Endodermal cell (in vitro differentiated cells): ENCODE results near the gene CLSTN3. TPM values are rescaled to one million over a fixed set of nuclear protein-coding genes. Genes with fewer than 3 reads are reported as not detected.

Experiments
- DNase-seq: peaks from one replicate; pipeline ENCODE4 v3.0.0-alpha.2; 2017
- H3K27ac ChIP-seq: 2 replicates; pipeline ENCODE4 v1.5.1; 2013; ENCODE audit warnings: mild to moderate bottlenecking, low read depth, low read length, moderate library complexity
- H3K27me3 ChIP-seq: 2 replicates; pipeline ENCODE4 v1.6.1; 2013; ENCODE audit warnings: mild to moderate bottlenecking, low read length, moderate library complexity; ENCODE audit not compliant: insufficient read depth, control insufficient read depth, poor library complexity, severe bottlenecking
- H3K36me3 ChIP-seq: 2 replicates; pipeline ENCODE4 v1.7.0; 2013; ENCODE audit warnings: mild to moderate bottlenecking, low read length, moderate library complexity; ENCODE audit not compliant: control insufficient read depth, insufficient read depth
- H3K4me1 ChIP-seq: one replicate; pipeline ENCODE4 v1.7.0; 2013; ENCODE audit warnings: low read length; ENCODE audit not compliant: control insufficient read depth, insufficient read depth
- H3K4me3 ChIP-seq: 2 replicates; pipeline ENCODE4 v1.5.1; 2013; ENCODE audit warnings: mild to moderate bottlenecking, low read length, moderate library complexity
- H3K9ac ChIP-seq: 2 replicates; pipeline ENCODE4 v1.6.1; 2013; ENCODE audit warnings: mild to moderate bottlenecking, low read length, moderate library complexity; ENCODE audit not compliant: poor library complexity, severe bottlenecking; ENCODE audit errors: extremely low read depth
- H3K9me3 ChIP-seq: 2 replicates; pipeline ENCODE4 v1.6.1; 2013; ENCODE audit warnings: mild to moderate bottlenecking, low read length, moderate library complexity; ENCODE audit not compliant: control insufficient read depth
- H3K27ac Mint-ChIP-seq: 2 replicates; pipeline ENCODE4 v1.8.0; 2020; ENCODE audit warnings: mixed read lengths
- H3K27me3 Mint-ChIP-seq: 2 replicates; pipeline ENCODE4 v1.8.0; 2021; ENCODE audit warnings: mild to moderate bottlenecking, mixed read lengths; ENCODE audit not compliant: insufficient read depth
- H3K36me3 Mint-ChIP-seq: 2 replicates; pipeline ENCODE4 v1.8.0; 2020; ENCODE audit warnings: low read depth, mixed read lengths
- H3K4me1 Mint-ChIP-seq: 2 replicates; pipeline ENCODE4 v1.8.0; 2020; ENCODE audit warnings: mixed read lengths
- H3K4me3 Mint-ChIP-seq: 2 replicates; pipeline ENCODE4 v1.8.0; 2020; ENCODE audit warnings: mild to moderate bottlenecking, moderate library complexity, mixed read lengths
- H3K9me3 Mint-ChIP-seq: 2 replicates; pipeline ENCODE4 v1.8.0; 2020; ENCODE audit warnings: mild to moderate bottlenecking, mixed read lengths
- WGBS, 2 experiments: methylation state at CpG; one replicate each; pipeline versions ENCODE4 v1.1.5 to v1.1.7; 2013; ENCODE audit warnings: missing lambda C conversion rate in 2 of 2, mixed read lengths in 1 of 2; ENCODE audit not compliant: insufficient coverage in 1 of 2, insufficient read length in 1 of 2; 5-methylcytosine and 5-hydroxymethylcytosine counted together
- total RNA-seq, 2 donors: library from RNA; stranded (reverse); fragmentation: NEBNext Ultra II Directional in 1 of 2; extraction: Animal tissue kit (Norgen Biotek cat#: 25700) in 1 of 2; gene quantifications; 2 replicates in 1 of 2; 3 replicates in 1 of 2; pipeline ENCODE4 v1.2.1, GENCODE V29; 2021
- TF ChIP-seq, protein P1 (sequence below): fragments of 200-600 bp; sonication (generic); conservative IDR thresholded peaks from 2 replicates; pipeline ENCODE4 v1.5.0; 2021; ENCODE audit warnings: antibody characterized with exemption, mild to moderate bottlenecking

CLSTN3 gene
- total RNA-seq, 2 donors from 2014 or later: 69.7 to 135 TPM

- H3K4me3 Mint-ChIP-seq: no peak overlapping the region
- peaks cover 7% of the 10 kb centered on the region for H3K36me3 Mint-ChIP-seq
- no peaks in the 10 kb centered on the region for H3K9me3 Mint-ChIP-seq
- Histone ChIP-seq H3K9me3 (no peaks in the 10 kb centered on the region), H3K27ac (no peak overlapping the region), H3K4me3 (no peak overlapping the region), H3K4me1 (no peaks in the 10 kb centered on the region), H3K27me3 (peaks cover 23% of the 10 kb centered on the region), H3K36me3 (no peaks in the 10 kb centered on the region), H3K9ac (no peak overlapping the region)
- TF ChIP-seq, protein P1, sequence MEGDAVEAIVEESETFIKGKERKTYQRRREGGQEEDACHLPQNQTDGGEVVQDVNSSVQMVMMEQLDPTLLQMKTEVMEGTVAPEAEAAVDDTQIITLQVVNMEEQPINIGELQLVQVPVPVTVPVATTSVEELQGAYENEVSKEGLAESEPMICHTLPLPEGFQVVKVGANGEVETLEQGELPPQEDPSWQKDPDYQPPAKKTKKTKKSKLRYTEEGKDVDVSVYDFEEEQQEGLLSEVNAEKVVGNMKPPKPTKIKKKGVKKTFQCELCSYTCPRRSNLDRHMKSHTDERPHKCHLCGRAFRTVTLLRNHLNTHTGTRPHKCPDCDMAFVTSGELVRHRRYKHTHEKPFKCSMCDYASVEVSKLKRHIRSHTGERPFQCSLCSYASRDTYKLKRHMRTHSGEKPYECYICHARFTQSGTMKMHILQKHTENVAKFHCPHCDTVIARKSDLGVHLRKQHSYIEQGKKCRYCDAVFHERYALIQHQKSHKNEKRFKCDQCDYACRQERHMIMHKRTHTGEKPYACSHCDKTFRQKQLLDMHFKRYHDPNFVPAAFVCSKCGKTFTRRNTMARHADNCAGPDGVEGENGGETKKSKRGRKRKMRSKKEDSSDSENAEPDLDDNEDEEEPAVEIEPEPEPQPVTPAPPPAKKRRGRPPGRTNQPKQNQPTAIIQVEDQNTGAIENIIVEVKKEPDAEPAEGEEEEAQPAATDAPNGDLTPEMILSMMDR: peak; percentile 100
- DNase-seq: peak; percentile 71
- WGBS, 2 experiments: 53 to 83% methylated on average over 3 to 5 of the region's 5 CpGs
- peaks cover 12% of the 10 kb centered on the region for H3K4me1 Mint-ChIP-seq
- peaks cover 28% of the 10 kb centered on the region for H3K27me3 Mint-ChIP-seq
- no peak overlapping the region for H3K27ac Mint-ChIP-seq
Observed at GRCh38 chr12:7113389-7113871, 16.7 kb upstream of the CLSTN3 start.

DNA sequence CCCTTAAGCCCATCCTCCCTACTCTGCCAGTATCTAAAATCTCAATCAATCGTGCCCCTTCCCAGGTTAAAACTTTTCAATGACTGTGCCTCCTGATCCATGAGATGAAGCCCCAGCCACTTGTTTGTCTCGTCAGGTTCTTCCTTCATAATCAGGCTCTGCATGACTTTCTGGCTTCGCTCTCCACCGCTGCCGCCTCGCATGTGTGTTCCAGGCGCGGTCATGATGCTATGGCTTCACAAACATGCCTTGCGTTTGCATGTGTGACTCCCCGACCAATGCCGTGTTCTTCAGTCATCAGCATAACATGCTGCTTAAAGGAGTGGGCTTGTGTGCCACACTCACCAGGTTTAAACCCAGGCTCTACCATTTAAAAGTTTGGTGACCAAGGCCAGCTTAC, 16.2 kb upstream of the CLSTN3 start:
- H3K4me3 ChIP-seq: no peak overlapping the region
- no peak overlapping the region for H3K27ac ChIP-seq
- no peaks in the 10 kb centered on the region for H3K4me1 ChIP-seq
- TF ChIP-seq, protein P1: no peak
- Mint-ChIP-seq H3K36me3 (peaks cover 7% of the 10 kb centered on the region), H3K27ac (no peak overlapping the region), H3K27me3 (peaks cover 28% of the 10 kb centered on the region), H3K9me3 (no peaks in the 10 kb centered on the region), H3K4me1 (peaks cover 8% of the 10 kb centered on the region), H3K4me3 (no peak overlapping the region)
- H3K27me3 ChIP-seq: peaks cover 23% of the 10 kb centered on the region
- no peaks in the 10 kb centered on the region for H3K36me3 ChIP-seq
- no peak for DNase-seq
- no peaks in the 10 kb centered on the region for H3K9me3 ChIP-seq
- WGBS, 2 experiments: 92 to 95% methylated on average over 11 of the region's 11 CpGs
- H3K9ac ChIP-seq: no peak overlapping the region

GRCh38 chr12:7114851-7115250, 15.3 kb upstream of the CLSTN3 start:
- peaks cover 23% of the 10 kb centered on the region for H3K27me3 Mint-ChIP-seq
- no peak for DNase-seq
- H3K9me3 Mint-ChIP-seq: no peaks in the 10 kb centered on the region
- H3K4me3 ChIP-seq: no peak overlapping the region
- 87 to 100% methylated on average over 4 to 6 of the region's 6 CpGs for WGBS, 2 experiments
- peaks cover 19% of the 10 kb centered on the region for H3K27me3 ChIP-seq
- H3K36me3 ChIP-seq: no peaks in the 10 kb centered on the region
- no peak overlapping the region for H3K27ac ChIP-seq
- H3K9ac ChIP-seq: no peak overlapping the region
- no peak overlapping the region for H3K27ac Mint-ChIP-seq
- TF ChIP-seq, protein P1: no peak
- no peaks in the 10 kb centered on the region for H3K9me3 ChIP-seq
- peaks cover 4% of the 10 kb centered on the region for H3K4me1 Mint-ChIP-seq
- no peaks in the 10 kb centered on the region for H3K4me1 ChIP-seq
- H3K4me3 Mint-ChIP-seq: no peak overlapping the region
- peaks cover 7% of the 10 kb centered on the region for H3K36me3 Mint-ChIP-seq
